NCI-H187 treated with DMSO at 0.1 percent for 48 hours (cell line): ENCODE data around the gene SLC12A6.
"Not testable (repeated sequence)": the region's sequence is repeated elsewhere in the genome, so short reads cannot be mapped to it uniquely, and the experiment has no call there.

ENCODE experiments used
- DNase-seq: peaks from one replicate; lab custom pipeline; 2025; lab: John Stamatoyannopoulos, UW

Gene SLC12A6

GRCh38 chr15:34193272-34193671, 144.3 kb downstream of the SLC12A6 start:
- not testable (repeated sequence) for DNase-seq

GRCh38 chr15:34188711-34189110, 148.9 kb downstream of the SLC12A6 start:
- no peak for DNase-seq

GRCh38 chr15:34185666-34186065, 151.9 kb downstream of the SLC12A6 start:
- no peak for DNase-seq

- DNase-seq: no peak
Measured at GRCh38 chr15:34182942-34183341, 154.6 kb downstream of the SLC12A6 start.
